Fibroblast of skin of back (primary cell): Measurements from ENCODE around the gene VWC2L.

ENCODE experiments used
- DNase-seq: peaks from one replicate; pipeline ENCODE4 v3.0.0-alpha.2; 2013

Gene VWC2L

GRCh38 chr2:214469728-214470127, 58.9 kb downstream of the VWC2L start:
- no peak for DNase-seq

- no peak for DNase-seq
These were observed 60.5 kb downstream of the VWC2L start for GRCh38 chr2:214471382-214471781.

- no peak for DNase-seq
These were observed 61.1 kb downstream of the VWC2L start for GRCh38 chr2:214471990-214472389.

- DNase-seq = no peak
These were observed 66.5 kb downstream of the VWC2L start for GRCh38 chr2:214477305-214477704.

GRCh38 chr2:214481204-214481603, 70.3 kb downstream of the VWC2L start:
- peak; percentile 2 for DNase-seq

- no peak for DNase-seq
These were observed 71.9 kb downstream of the VWC2L start for GRCh38 chr2:214482728-214483127.

- no peak for DNase-seq
These were observed 73.4 kb downstream of the VWC2L start for GRCh38 chr2:214484239-214484638.

GRCh38 chr2:214484701-214485100, 73.8 kb downstream of the VWC2L start:
- DNase-seq = no peak

GRCh38 chr2:214489181-214489580, 78.3 kb downstream of the VWC2L start:
- DNase-seq = no peak

- no peak for DNase-seq
These were observed 78.8 kb downstream of the VWC2L start for GRCh38 chr2:214489702-214490101.

- DNase-seq = no peak
These were observed 81.3 kb downstream of the VWC2L start for GRCh38 chr2:214492152-214492551.

- no peak for DNase-seq
These were observed 81.8 kb downstream of the VWC2L start for GRCh38 chr2:214492608-214493007.

- DNase-seq = no peak
These were observed 86.6 kb downstream of the VWC2L start for GRCh38 chr2:214497489-214497888.

GRCh38 chr2:214503568-214503967, 92.7 kb downstream of the VWC2L start:
- DNase-seq = no peak

- no peak for DNase-seq
These were observed 93.9 kb downstream of the VWC2L start for GRCh38 chr2:214504599-214505376.

GRCh38 chr2:214507032-214507431, 96.2 kb downstream of the VWC2L start:
- no peak for DNase-seq

- no peak for DNase-seq
These were observed 103.8 kb downstream of the VWC2L start for GRCh38 chr2:214514704-214515103.

- no peak for DNase-seq
These were observed 104.3 kb downstream of the VWC2L start for GRCh38 chr2:214515111-214515510.

GRCh38 chr2:214519258-214519818, 108.5 kb downstream of the VWC2L start:
- no peak for DNase-seq

- no peak for DNase-seq
These were observed 118.2 kb downstream of the VWC2L start for GRCh38 chr2:214529021-214529420.

- no peak for DNase-seq
These were observed 118.7 kb downstream of the VWC2L start for GRCh38 chr2:214529514-214529913.

GRCh38 chr2:214533541-214533940, 122.7 kb downstream of the VWC2L start:
- DNase-seq = no peak

GRCh38 chr2:214536625-214537024, 125.8 kb downstream of the VWC2L start:
- DNase-seq = peak; percentile 27

GRCh38 chr2:214537929-214538328, 127.1 kb downstream of the VWC2L start:
- DNase-seq = no peak

GRCh38 chr2:214542295-214542694, 131.4 kb downstream of the VWC2L start:
- no peak for DNase-seq
